GM23338 (cell line): Measurements from ENCODE around the gene CATSPERZ. TPM values are rescaled to one million over a fixed set of nuclear protein-coding genes. Genes with fewer than 3 reads are reported as not detected.

ENCODE experiments used
- ATAC-seq: fragments of 200-7000 bp; cut with Tn5 transposase; 3 replicates; pipeline ENCODE4 v1.9.1; 2020
- DNase-seq: peaks from one replicate; pipeline ENCODE4 v3.0.0-alpha.2; 2015; ENCODE audit warnings: low spot score
- H2AFZ ChIP-seq: fragments of 200-600 bp; sonication (generic); 2 replicates; pipeline ENCODE4 v1.8.0; 2016; ENCODE audit warnings: antibody characterized with exemption, mild to moderate bottlenecking, moderate library complexity
- H3F3A ChIP-seq: fragments of 200-600 bp; sonication (generic); replicated peaks from 2 replicates; pipeline ENCODE4 v1.8.0; 2017; ENCODE audit warnings: antibody characterized with exemption, mixed run types, low read depth
- H3K27ac ChIP-seq: fragments of 200-600 bp; sonication (generic); 2 replicates; pipeline ENCODE4 v1.6.1; 2016; ENCODE audit warnings: low read depth
- H3K27me3 ChIP-seq: fragments of 200-600 bp; sonication (generic); 2 replicates; pipeline ENCODE4 v1.8.0; 2016; ENCODE audit warnings: mild to moderate bottlenecking, mixed run types, moderate library complexity; ENCODE audit not compliant: insufficient read depth
- H3K36me3 ChIP-seq: fragments of 200-600 bp; sonication (generic); 2 replicates; pipeline ENCODE4 v1.8.0; 2016; ENCODE audit warnings: mild to moderate bottlenecking; ENCODE audit not compliant: insufficient read depth
- H3K4me1 ChIP-seq: fragments of 200-600 bp; sonication (generic); 2 replicates; pipeline ENCODE4 v1.8.0; 2016; ENCODE audit warnings: mild to moderate bottlenecking, moderate library complexity; ENCODE audit not compliant: insufficient read depth
- H3K4me2 ChIP-seq: fragments of 200-600 bp; sonication (generic); 2 replicates; pipeline ENCODE4 v1.7.1; 2017; ENCODE audit warnings: mixed run types
- H3K4me3 ChIP-seq: fragments of 200-600 bp; sonication (generic); 2 replicates; pipeline ENCODE4 v1.6.1; 2016; ENCODE audit warnings: mixed run types
- H3K79me2 ChIP-seq: fragments of 200-600 bp; sonication (generic); replicated peaks from 2 replicates; pipeline ENCODE4 v1.8.0; 2017; ENCODE audit warnings: mild to moderate bottlenecking; ENCODE audit not compliant: insufficient read depth
- H3K9me2 ChIP-seq: fragments of 200-600 bp; sonication (generic); 2 replicates; pipeline ENCODE4 v1.8.0; 2017; ENCODE audit not compliant: insufficient read depth
- H4K20me1 ChIP-seq: fragments of 200-600 bp; sonication (generic); replicated peaks from 2 replicates; pipeline ENCODE4 v1.8.0; 2017; ENCODE audit warnings: mild to moderate bottlenecking; ENCODE audit not compliant: insufficient read depth
- H3K27ac Mint-ChIP-seq: 2 replicates; pipeline ENCODE4 v1.8.0; 2020; ENCODE audit warnings: inconsistent platforms, mild to moderate bottlenecking, moderate library complexity, mixed read lengths
- H3K27me3 Mint-ChIP-seq: 3 replicates; pipeline ENCODE4 v1.8.0; 2022; ENCODE audit warnings: low read depth, mild to moderate bottlenecking, moderate library complexity, mixed read lengths, inconsistent platforms; ENCODE audit not compliant: insufficient read depth, poor library complexity
- H3K36me3 Mint-ChIP-seq: 3 replicates; pipeline ENCODE4 v1.8.0; 2021; ENCODE audit warnings: low read depth, mild to moderate bottlenecking, inconsistent platforms, moderate library complexity, mixed read lengths
- H3K4me1 Mint-ChIP-seq: 3 replicates; pipeline ENCODE4 v1.8.0; 2020; ENCODE audit warnings: mild to moderate bottlenecking, inconsistent platforms, mixed read lengths
- H3K4me3 Mint-ChIP-seq: 3 replicates; pipeline ENCODE4 v1.8.0; 2021; ENCODE audit warnings: moderate library complexity, mild to moderate bottlenecking, inconsistent platforms, mixed read lengths
- H3K9me3 Mint-ChIP-seq: 3 replicates; pipeline ENCODE4 v1.8.0; 2020; ENCODE audit warnings: moderate library complexity, mild to moderate bottlenecking, inconsistent platforms, mixed read lengths
- CREB1 ChIP-seq: fragments of 250-450 bp; sonication (Bioruptor Pico); IDR thresholded peaks from 2 replicates; pipeline ENCODE4 v1.5.0; 2020; ENCODE audit warnings: low read depth, mild to moderate bottlenecking, moderate library complexity
- EZH2phosphoT487 ChIP-seq: fragments of 200-600 bp; sonication (generic); IDR thresholded peaks from one replicate; pipeline ENCODE4 v1.8.1; 2018; ENCODE audit warnings: antibody characterized with exemption; ENCODE audit not compliant: unreplicated experiment
- NANOG ChIP-seq: IDR thresholded peaks from 2 replicates; pipeline ENCODE4 v1.6.1; 2016; ENCODE audit warnings: antibody characterized with exemption, borderline replicate concordance
- POLR2AphosphoS5 ChIP-seq: IDR thresholded peaks from 2 replicates; pipeline ENCODE4 v1.6.1; 2016; ENCODE audit warnings: antibody characterized with exemption, low read depth
- STAT1 ChIP-seq: IDR thresholded peaks from one replicate; pipeline ENCODE4 v1.6.1; 2016; ENCODE audit warnings: antibody characterized with exemption; ENCODE audit not compliant: unreplicated experiment
- ZNF114 ChIP-seq: fragments of 250-450 bp; sonication (Bioruptor Pico); IDR thresholded peaks from 2 replicates; pipeline ENCODE4 v1.5.0; 2020; ENCODE audit warnings: mild to moderate bottlenecking, moderate library complexity
- ZNF331 ChIP-seq: fragments of 250-450 bp; sonication (Bioruptor Pico); IDR thresholded peaks from 2 replicates; pipeline ENCODE4 v1.5.0; 2020; ENCODE audit warnings: low read depth, mild to moderate bottlenecking, moderate library complexity
- ZNF462 ChIP-seq: fragments of 250-450 bp; sonication (Bioruptor Pico); IDR thresholded peaks from 2 replicates; pipeline ENCODE4 v1.5.0; 2020; ENCODE audit warnings: mild to moderate bottlenecking, moderate library complexity
- polyA plus RNA-seq: library from polyadenylated mRNA; unstranded; fragments of >200 nt; fragmentation: Nextera tagmentation; extraction: Ambion mirVana; gene quantifications from 2 replicates; pipeline ENCODE4 v1.2.1, GENCODE V29; 2016
- total RNA-seq: library from RNA; depleted of rRNA; stranded (reverse); fragments of >200 nt; shearing (Covaris generic); gene quantifications from 2 replicates; pipeline ENCODE4 v1.2.3, GENCODE V29; 2014

CATSPERZ gene
- total and polyA plus RNA-seq, 2 experiments from 2014 or later, result 0.99 TPM; not detected in 1

- no peak overlapping the region for H2AFZ ChIP-seq
- peaks cover 40% of the 10 kb centered on the region for H3K27me3 ChIP-seq
- peaks cover 8% of the 10 kb centered on the region for H3K4me1 ChIP-seq
- H4K20me1 ChIP-seq, result no peaks in the 10 kb centered on the region
- no peak overlapping the region for H3K27ac ChIP-seq
- H3K4me2 ChIP-seq, result peak overlapping the region; percentile 99; the same call in 1 of the 2 replicates
- TF ChIP-seq NANOG (no peak), CREB1 (CRISPR knock-in tag) (no peak), ZNF462 (CRISPR knock-in tag) (no peak), ZNF114 (CRISPR knock-in tag) (no peak), ZNF331 (no peak), POLR2AphosphoS5 (no peak), EZH2phosphoT487 (no peak), STAT1 (no peak)
- Mint-ChIP-seq H3K27me3 (peaks cover 40% of the 10 kb centered on the region), H3K36me3 (peaks cover 3% of the 10 kb centered on the region; the same call in 1 of the 3 replicates), H3K4me1 (peaks cover 11% of the 10 kb centered on the region), H3K27ac (no peak overlapping the region), H3K9me3 (no peaks in the 10 kb centered on the region; the same call in 1 of the 3 replicates), H3K4me3 (peak overlapping the region; percentile 65)
- H3K36me3 ChIP-seq, result no peaks in the 10 kb centered on the region
- ATAC-seq (no peak), DNase-seq (no peak)
- H3F3A ChIP-seq, result peaks cover 13% of the 10 kb centered on the region; the same call in 1 of the 2 replicates
- H3K9me2 ChIP-seq, result no peaks in the 10 kb centered on the region
- H3K4me3 ChIP-seq, result peak overlapping the region; percentile 95; the same call in 1 of the 2 replicates
- H3K79me2 ChIP-seq, result no peaks in the 10 kb centered on the region
These were observed 13.4 kb upstream of the CATSPERZ start for GRCh38 chr11:64286801-64287159.
